CD4-positive, alpha-beta T cell treated with Interleukin-17A for 1 hour (primary cell): Measurements from ENCODE around the gene MTPN.

Experiments used
- DNase-seq: peaks from one replicate; pipeline ENCODE4 v3.0.0-alpha.2; 2020

The MTPN gene

DNA sequence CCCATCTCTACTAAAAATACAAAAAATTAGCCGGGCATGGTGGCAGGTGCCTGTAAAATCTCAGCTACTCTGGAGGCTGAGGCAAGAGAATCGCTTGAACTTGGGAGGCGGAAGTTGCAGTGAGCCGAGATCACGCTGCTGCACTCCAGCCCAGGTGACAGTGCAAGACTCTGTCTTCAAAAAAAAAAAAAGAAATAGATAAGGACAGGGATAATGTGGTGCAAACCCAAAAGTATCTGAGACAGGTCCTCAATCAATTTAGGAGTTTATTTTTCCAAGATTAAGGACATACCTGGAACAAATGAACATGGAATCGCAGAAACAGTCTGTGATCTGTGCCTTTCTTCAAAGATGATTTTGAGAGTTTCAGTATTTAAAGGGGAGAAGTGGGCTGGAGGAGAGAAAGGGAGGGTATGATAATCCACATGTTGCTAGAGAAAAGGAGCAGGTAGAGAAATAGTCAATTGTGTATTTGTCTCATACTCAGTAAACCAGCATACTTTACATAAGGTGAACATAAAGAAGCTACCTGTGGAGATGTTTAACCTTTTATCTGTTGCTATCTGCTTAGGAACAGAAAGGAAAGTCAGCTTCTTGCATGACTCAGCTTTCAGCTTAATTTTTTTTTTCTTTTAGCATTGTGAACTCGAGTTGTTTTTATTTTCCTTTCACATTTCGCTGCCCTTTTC lies 4.9 kb upstream of the MTPN start:
- DNase-seq: peak; percentile 11

DNA sequence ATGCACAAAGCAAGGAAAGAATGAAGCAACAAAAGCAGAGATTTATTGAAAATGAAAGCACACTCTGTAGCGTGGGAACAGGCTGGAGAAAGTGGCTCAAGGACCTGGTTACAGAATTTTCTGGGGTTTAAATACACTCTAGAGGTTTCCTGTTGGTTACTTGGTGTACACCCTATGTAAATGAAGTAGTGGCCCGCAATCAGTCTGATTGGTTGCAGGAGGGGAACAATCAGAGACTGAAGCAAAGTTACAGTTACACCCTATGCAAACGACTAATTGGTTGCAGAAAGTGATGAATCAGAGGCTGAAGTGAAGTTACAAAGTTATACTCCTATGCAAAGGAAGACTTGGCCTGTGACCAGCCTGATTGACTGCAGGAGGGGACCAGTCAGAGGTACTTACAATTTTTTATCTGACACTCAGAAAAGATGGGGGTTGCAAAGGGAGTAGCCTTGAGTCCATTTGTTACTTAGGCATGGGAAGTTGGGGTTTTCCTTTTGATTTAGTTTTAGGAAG lies 3.6 kb upstream of the MTPN start:
- DNase-seq: peak; percentile 91

DNA sequence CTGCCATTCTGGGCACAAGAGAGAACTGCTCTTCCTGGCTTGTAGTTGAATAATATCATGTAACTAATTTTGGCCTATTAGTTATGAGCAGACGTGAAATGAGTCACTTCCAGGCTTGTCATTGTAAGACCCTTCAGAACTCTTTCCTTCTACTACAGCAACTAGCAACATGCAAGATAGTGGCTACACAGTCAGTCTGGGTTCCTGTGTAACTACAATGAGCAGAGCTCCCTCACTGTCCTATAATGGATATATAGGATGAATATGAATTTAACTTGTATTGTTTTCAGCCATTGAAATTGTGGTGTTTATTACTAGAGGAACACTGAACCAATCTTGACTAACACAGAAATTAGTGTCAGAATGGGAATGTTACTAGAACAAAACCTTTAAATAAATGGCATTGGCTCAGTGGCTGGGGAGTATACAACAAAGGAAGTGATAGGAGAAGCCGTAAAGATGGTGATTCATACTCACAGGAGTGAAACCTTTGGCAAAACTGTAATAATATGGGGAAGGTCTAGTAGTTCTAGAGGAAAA lies 2.9 kb upstream of the MTPN start:
- peak; percentile 5 for DNase-seq

DNA sequence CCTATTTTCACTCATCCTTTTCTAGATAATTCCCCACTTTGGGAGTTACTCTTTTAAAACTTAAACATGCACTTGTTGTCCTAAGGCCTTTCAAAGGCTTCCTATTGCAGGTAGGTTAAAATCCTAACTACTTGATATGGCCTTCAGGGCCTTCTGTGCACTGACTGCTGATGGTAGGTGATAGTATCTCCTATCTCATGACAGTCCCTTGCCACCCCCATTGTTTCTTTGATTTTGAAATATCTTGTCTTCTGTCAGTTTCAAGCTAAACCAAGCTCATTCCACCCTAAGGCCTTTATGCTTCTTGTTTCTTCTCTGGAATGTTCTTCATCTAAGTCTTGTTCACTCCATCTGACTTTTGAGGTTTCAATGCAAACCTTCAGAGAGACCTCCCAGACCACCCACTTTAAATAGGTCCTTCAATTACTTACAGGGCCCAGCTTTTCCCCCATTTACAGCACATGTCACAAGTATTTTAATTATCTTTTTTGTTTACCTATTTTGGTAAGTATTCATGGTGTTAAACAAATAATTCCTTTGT lies 2.4 kb upstream of the MTPN start:
- DNase-seq: no peak

DNA sequence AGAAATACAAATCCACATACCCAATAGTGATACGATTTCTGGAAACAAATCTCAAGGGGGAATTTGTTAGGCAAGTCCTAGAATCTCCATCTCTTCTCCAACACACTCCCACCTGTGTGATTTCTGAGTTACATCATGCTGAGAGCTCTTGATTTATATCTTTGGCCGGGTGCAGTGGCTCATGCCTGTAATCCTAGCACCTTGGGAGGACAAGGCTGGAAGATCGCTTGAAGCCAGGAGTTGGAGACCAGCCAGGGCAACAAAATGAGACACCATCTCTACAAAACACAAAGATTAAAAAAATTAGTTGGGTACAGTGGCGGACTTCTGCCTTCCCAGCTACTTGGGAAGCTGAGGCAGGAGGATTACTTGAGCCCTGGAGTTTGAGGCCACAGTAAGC lies 1.5 kb upstream of the MTPN start:
- DNase-seq: no peak

DNA sequence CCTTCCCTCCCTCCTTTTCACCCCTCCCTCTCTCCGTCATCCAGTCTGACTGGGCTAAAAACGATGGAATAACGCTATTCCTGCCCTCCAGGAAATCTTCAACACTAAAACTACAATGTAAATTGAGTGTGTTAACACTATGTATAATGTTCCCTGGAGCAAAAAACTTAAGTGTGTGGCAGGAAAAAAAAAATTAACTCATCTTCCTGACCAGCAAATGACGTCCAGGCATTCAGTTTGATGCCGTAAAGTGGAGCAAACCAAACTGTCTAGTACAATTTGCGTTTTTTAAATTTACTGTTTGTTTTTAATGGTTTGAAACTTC lies 545 bp upstream of the MTPN start:
- no peak for DNase-seq

DNA sequence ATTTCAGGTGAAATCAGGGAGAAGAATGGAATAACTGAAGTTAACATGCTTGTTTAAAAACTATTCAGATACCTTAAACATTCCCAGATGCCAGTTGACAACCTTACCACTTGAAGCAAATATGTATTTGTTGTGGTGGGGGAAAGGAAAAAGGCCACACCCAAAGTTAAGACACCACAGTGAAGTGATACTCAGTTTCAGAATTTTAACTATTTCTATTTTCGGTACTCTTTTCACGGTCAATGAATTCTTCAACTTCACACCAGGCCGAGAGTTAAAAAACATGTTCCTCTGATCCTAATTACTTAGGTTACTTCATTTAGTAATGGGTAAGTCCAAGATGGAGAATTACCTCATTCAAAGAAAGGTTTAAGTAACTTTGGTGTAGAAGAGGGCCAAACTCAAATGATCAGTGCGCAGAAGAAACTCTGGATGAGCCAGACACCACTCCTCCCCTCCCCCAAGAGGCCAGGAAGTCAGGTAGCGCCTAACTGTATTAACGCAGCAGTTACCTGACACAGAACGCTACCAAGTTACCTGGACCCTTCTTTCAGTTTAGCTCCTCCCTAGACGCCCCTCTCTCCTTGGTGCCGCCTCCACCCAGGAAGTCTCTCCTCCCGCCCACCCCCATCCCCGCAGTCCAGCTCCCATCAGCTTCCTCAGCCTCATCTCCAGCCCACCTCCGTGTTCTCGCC lies 700 bp downstream of the MTPN start:
- DNase-seq: peak; percentile 58

DNA sequence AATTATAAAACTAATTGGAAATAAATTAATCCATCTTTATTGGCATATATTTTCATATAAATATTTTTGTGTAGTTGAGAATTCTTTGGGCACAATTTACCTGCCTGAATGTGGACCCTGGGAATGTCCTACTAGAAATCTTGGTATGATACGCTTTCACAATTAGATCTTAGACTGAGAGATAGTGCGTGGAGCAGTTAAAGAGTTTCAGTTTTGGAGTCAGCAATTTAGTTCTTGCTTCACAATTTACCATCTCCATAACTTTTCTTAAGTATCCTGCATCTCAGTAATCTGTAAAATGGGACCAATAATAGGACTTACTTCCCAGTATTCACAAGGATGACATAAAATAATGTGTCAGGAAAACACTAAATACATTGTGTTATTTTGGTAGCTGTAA lies 2.0 kb downstream of the MTPN start:
- DNase-seq: no peak

DNA sequence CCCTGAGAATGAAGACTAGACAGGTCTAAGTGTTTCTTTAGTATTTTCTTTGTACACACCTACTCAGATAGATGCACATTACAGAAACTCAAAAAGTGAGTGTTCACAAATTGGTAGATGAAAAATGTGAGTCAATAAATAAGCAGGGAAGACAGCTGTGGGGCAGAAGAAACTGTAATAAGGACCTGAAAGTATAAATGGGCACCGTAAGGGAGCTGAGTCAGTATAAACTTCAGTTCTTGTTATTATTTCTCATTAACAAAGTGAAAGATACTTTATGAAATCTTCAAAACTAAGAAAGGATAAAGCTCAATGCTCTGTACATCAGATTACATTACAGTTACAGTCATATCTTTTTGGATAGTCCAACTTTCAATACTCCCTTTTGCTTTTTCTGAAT lies 2.5 kb downstream of the MTPN start:
- no peak for DNase-seq

DNA sequence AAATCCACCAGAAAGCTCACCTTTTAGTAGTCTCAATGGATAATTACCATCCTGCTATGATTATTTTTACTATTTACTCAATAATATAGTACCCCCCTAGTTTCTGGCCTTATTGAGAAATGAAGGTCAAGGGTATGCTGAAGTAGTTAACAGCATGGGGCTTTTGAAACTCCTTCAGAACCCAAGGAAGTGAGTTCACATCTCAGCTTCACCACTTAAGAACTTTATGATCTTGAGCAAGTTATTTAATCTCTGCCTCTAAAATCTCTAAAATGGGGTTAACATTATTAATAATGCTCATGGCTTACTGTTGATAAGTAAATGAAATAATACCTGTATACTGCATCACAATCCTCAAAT lies 5.8 kb downstream of the MTPN start:
- DNase-seq: no peak

DNA sequence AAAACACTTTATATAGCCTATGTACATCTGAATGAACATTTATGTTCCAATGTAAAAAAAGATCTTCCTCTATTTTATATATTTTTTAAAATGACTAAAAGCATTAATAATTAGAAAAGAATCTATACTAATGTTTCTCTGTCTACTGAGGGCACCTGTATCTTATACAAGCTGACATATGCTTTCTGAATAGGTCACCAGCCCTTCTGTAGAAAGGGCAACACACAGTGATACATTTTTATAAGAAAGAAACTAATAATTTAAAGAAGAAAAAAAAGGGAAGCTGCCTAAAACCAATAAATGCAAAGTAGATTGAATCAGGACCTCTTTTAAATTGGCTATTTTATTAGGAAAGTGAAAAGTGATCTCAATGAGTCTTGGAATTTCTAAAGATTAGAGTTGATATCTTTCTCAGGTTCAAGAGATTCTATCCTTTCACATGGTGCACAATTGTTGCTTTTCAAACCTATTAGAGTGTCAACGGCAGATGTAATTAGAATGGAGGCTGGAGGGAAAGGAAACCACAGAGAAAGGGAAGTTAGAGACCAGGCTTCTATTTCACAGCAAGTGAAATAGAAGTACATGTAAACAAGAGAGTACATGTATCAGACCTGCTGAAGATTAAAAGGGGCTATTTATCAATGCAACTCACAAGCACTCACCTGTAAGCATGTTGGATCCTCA lies 6.3 kb downstream of the MTPN start:
- no peak for DNase-seq

DNA sequence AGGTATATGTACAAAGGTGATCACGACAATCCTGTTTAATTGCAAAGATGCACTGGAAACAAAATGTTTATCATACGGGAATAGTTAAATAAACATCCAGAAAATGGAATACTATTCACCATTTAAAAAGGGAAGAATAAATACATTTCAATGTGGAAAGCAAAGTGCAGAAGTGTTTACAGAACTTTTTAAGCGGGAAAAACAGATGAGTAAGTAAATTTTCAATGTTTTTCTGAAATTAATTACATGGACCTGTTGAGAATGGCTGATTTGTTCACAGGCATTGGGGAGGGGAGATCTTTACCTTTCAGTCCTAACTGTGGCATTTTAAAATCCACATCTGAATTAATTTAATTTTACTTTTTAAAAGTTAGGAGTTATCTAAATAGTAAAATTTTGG lies 7.1 kb downstream of the MTPN start:
- DNase-seq: no peak

DNA sequence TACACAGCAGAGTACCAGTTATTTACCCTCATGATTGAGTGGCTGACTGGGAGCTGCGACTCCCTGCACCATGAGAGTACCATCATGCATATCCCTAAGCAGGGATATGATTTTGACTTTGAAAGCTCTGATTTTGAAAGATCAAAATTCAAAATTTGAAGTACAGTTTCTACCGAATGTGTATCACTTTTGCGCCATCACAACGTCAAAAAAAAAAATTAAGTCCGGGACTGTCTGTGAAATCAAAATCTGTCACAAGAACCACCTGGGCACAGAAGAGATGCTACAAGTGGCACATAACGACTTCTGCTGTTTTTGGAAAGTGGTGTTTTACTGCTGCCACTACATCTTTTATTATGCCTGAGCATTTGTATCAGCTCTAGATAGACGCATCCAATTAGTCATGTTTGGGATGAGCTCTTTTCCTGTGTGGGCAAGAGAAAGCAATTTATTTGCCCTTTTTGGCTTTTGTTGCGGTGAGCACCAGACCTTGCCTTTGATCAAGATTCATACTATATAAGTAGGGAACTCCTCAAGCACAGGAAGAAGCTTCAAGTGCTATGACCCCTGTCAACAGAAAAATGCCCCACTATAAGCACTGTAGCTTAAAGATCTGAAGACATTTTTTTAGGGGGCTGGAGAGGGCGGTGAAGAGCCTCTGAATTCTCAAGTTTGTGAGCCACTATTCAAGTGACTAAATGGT lies 10.7 kb downstream of the MTPN start:
- no peak for DNase-seq

DNA sequence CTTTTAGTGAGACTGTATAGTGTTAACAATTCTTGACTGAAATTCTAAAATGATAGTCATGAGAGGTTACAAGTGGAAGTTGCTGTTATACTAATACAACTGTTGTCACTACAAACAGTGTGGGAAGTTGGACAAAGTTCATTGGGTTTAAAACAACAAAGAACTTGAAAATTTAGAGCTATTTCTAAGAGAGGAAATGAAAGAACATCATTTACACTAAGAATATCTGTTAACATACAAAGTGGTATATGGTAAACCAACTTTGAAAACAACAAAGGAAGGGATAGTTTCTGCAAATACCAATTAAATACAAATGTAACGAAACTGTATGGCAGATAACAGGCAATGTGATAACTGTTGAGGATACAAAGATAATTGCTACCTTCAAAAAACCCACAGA lies 11.6 kb downstream of the MTPN start:
- no peak for DNase-seq

DNA sequence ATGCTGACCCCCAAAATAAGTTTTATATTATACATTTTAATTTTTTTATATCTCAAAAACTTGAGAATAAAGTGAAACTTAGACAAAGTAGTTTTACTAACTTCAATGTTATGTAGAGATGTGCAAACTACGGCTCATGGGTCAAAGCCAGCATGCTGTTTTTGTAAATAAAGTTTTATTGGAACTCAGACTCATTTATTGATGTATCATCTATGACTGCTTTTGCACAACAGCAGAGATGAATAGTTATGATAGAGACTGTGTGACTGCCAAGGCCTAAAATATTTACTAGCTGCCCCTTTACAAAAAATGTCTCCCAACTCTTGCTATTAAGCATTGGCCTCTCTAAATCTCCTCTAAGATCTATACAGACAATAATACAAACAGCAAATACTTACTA lies 12.4 kb downstream of the MTPN start:
- DNase-seq: no peak

DNA sequence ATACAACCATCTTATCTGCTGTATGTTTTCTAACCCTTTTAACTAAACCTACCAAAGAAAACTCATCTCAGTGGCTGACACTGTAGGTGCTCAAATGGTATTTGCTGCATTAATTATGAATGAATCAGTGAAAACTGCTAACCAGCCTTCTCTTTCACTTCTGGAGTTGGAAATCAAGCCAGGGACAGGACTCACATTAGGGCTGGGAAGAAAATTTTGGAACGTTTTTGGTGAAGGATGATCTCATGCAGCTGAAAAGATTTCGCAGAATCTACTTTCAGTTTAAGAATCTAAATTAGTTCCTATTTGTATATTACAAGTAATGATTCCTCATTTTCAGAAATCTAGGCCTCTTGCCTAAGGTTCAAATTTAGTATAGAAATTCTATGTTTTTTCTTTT lies 12.9 kb downstream of the MTPN start:
- DNase-seq: no peak

DNA sequence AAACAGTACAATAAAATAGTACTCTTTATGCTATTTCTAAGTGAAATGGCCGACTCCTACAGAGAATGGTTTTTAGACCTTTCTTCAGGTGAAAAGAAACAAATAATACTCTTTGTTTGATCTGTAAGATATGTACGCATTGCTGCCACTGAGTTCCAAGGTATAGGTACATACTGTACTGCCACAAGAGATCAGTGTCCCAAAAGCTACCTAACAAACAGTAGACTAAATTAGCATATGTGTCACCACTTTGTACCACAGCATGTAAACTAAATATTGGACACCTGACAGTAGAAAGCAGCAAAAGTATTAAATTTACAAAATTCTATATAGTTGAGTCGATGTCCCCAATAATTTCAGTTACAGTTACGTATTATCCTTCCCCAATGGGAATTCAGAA lies 14.4 kb downstream of the MTPN start:
- DNase-seq: no peak

DNA sequence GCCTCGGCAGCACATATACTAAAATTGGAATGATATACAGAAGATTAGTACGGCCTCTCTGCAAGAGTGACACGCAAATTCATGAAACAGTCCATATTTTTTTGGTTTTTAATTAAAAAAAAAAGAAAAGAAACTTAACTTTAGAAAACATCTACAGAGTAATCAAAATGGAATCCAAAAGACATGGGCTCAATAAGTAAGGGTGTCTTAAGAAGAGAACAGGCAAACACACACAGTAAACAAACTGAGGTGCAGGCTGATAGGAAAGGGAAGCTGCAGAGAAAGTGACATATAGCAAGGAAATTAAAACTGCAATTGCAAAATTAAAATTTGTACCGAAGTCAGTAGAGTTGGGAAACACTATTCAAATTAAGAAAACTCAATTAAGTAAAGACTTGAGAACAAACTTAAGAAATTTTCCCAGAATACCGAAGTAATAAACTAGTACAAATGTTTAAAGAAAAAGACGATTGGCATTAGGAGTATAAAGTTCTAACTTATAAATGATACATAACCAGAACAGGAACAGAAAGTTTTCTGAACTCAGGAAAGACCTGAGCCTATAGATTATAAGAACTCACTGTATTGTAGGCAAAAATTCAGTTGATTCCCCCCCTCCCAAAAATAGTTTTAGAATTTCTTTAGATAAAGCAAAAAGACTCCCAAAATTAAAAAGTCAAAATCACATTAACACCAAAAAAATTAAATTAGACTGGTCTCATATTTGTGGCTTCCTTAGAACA lies 16.3 kb downstream of the MTPN start:
- no peak for DNase-seq

DNA sequence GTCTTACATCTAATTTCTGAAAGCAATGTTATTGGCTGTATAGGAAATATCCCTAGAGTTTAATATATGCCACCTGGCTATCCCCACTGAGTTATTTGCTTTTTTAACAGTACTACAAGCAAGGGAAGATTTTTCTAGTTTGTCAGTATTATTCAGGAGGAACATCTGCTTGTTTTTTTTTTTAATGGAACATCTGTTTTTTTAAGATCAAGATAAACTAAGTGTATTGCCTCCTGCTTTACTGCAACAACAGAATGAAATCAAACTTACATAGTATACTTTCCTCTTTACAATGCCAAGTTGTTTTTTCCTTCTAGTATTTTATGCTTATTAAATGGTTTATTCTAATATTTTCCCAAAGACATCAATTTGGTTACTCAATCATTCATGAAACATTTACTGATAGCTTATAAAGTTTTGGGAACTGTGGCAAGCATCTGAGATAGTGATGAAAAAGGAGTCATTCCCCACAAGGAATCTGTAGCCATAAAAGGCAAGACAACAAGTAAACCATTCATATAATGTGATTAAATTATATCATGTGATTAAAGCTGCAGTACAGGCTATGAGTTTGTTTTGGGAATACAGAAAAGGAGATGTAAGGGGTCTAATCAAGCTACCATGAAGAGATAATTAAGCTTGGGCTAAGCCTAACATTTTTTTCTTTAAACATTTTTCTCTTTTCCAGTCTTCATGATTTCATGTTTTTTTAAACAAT lies 17.4 kb downstream of the MTPN start:
- DNase-seq: no peak

DNA sequence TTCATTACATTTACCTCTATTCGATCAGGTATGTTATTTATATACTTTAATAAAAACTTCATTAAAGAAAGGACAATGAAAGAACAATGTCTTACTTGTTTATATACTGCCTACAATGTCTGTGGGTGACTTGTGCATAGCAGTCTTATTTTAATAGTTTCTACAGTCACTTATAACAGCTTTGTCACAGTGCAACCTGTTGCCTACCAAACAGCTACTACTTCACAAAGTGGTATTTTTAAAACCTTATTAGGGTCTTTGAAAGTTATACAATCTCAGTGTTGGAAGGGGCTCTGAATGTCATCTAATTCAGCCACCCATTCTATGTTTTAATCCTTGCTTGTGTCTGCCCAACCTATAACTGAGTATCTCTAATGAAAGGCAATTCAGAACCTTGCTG lies 19.0 kb downstream of the MTPN start:
- DNase-seq: no peak

DNA sequence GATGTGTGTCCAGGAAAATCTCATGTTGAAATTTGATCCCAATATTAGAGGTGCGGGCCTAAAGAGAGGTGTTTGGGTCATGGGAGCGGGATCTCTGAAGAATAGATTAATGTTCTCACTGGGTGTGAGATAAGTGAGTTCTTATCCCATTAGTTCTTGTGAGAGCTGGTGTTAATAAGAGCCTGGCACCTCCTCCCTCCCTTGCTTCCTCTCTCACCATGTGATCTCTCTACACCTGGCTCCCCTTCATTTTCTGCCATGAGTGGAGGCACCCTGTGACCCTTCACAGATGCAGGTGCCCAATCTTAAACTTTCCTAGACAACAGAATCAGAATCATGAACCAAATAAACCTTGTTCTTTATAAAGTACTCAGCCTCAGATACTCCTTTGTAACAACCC lies 19.5 kb downstream of the MTPN start:
- DNase-seq: no peak

DNA sequence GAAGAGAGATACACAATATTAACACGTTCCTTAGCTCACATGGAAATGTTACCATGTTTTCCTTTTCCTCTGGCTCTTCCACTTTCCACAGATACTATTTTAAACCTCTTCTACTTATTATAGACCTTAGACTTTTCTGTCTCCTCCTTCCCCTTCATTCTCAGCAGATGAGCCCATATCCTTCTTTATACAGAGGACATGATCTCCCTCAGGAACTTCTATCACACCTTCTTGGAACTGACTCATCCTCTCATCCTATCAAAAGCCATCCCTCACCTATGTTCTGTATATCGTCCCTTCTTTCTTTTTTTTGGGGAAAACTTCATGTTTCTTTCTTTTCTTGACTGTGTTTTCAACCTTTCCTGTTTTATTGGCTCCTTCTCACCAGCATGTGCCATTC lies 20.8 kb downstream of the MTPN start:
- DNase-seq: no peak
